Vagina (tissue), 2 donors: ENCODE measurements around the gene MLN.

Experiments
- CTCF ChIP-seq, 3 experiments: fragments of 450-650 bp in 2 of 3; fragments of 200-600 bp in 1 of 3; sonication (generic) in 1 of 3; IDR thresholded peaks; one replicate each; pipeline ENCODE4 v1.5.1; 2017 to 2019; ENCODE audit warnings: antibody characterized with exemption in 3 of 3, mild to moderate bottlenecking in 2 of 3, moderate library complexity in 2 of 3
- POLR2A ChIP-seq, 2 donors: fragments of 450-650 bp; IDR thresholded peaks; one replicate each; pipeline ENCODE4 v1.6.1; 2017; ENCODE audit warnings: antibody characterized with exemption in 2 of 2, mild to moderate bottlenecking in 2 of 2, moderate library complexity in 2 of 2

GRCh38 chr6:33799454-33800113, 4.2 kb downstream of the MLN start:
- TF ChIP-seq POLR2A (IDR thresholded peaks at IDR 0.05) = no peak
- TF ChIP-seq CTCF (IDR thresholded peaks at IDR 0.05) = no peak
